PC-9 (cell line): ENCODE data around the gene FERMT1.

Source experiments
- EZH2 ChIP-seq: fragments of 200-600 bp; sonication (generic); IDR thresholded peaks from 2 replicates; pipeline ENCODE4 v1.8.0; 2017; ENCODE audit warnings: antibody characterized with exemption, low read depth
- TF ChIP-seq, protein P1 (sequence below): fragments of 200-600 bp; sonication (generic); conservative IDR thresholded peaks from 2 replicates; pipeline ENCODE4 v1.6.1; 2017; ENCODE audit warnings: mixed run types, antibody characterized with exemption, mild to moderate bottlenecking, moderate library complexity

DNA sequence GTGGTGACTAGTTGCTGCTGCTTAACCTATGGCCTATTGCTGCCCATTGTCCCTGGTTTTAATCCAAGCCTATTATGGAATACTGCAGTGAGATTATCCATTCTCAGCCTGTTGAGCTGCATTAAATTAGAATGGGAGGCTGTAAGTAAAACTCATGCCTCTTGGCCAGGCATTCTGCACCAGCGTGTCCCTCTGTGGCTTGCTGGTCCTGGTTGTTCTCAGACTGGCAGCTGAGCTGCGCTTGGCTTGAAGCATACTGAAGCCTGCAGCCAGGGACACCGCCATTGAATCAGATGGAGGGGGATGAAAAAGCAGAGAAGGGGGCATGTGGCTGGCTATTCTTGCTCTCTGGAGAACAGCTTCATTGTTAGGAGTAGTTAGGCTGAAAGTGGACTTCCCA lies 84.6 kb downstream of the FERMT1 start:
- TF ChIP-seq, protein P1, sequence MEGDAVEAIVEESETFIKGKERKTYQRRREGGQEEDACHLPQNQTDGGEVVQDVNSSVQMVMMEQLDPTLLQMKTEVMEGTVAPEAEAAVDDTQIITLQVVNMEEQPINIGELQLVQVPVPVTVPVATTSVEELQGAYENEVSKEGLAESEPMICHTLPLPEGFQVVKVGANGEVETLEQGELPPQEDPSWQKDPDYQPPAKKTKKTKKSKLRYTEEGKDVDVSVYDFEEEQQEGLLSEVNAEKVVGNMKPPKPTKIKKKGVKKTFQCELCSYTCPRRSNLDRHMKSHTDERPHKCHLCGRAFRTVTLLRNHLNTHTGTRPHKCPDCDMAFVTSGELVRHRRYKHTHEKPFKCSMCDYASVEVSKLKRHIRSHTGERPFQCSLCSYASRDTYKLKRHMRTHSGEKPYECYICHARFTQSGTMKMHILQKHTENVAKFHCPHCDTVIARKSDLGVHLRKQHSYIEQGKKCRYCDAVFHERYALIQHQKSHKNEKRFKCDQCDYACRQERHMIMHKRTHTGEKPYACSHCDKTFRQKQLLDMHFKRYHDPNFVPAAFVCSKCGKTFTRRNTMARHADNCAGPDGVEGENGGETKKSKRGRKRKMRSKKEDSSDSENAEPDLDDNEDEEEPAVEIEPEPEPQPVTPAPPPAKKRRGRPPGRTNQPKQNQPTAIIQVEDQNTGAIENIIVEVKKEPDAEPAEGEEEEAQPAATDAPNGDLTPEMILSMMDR, result no peak
- TF ChIP-seq EZH2, result no peak
